GM12892 (cell line): Measurements from ENCODE around the gene C1orf74.

Source experiments
- POLR2A ChIP-seq: IDR thresholded peaks from 2 replicates; pipeline ENCODE4 v1.6.1; 2011; ENCODE audit warnings: low read depth, low read length, control low read depth
- POLR2AphosphoS5 ChIP-seq: IDR thresholded peaks from 2 replicates; pipeline ENCODE4 v1.6.1; 2011; ENCODE audit warnings: low read depth, low read length, control low read depth
- TAF1 ChIP-seq: IDR thresholded peaks from 2 replicates; pipeline ENCODE4 v1.6.1; 2011; ENCODE audit warnings: low read depth, mild to moderate bottlenecking, control low read depth, low read length, borderline replicate concordance

DNA sequence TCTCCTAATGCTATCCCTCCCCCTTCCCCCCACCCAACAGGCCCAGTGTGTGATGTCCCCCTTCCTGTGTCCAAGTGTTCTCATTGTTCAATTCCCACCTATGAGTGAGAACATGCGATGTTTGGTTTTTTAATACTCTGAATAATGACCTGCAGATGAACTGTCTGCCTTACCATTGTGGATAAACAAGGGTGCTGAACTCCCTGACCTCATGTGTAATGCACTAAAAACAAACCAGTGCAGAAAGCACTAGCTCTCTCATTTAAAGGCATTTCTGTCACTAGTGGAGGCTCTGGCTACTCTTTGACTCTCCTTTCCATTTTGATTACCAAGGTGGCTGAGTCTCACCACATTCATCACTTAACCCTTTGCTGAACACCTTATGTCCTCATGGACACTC lies 51.6 kb downstream of the C1orf74 start:
- TF ChIP-seq POLR2AphosphoS5 (no peak), POLR2A (no peak), TAF1 (no peak)
